Measurements from ENCODE around the gene MRPL36.

MRPL36 gene

DNA sequence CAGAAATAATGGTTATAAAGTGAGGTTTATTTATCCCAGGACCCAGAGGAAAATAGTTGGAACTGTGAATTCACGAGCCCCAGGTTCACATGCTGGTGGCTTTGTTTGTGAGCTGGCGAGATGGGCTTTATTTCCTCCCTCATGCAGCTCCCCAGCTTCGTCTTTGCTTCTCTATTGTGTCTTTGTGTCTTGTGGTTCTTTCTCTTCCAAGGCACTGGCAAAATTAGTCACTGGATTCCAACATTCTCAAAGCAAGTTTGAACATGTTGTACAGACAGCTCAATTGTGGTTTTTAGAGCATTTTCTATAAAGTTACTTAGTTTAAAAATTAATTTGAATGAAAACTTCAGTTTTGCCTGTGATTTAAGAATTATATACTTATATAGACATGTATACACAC, 8.8 kb upstream of the MRPL36 start:
- Histone ChIP-seq H3K4me1 (ENCODE audit: control insufficient read depth in 1 of 2, insufficient read depth in 1 of 2, low read depth in 1 of 2, low read length in 1 of 2) (no peaks in the 10 kb centered on the region), H3K27me3 (no peaks in the 10 kb centered on the region), H3K36me3 (peaks cover 84% of the 10 kb centered on the region), H3K27ac (no peak overlapping the region), H3K4me3 (ENCODE audit: low read depth in 1 of 2, low read length in 1 of 2) (no peak overlapping the region), H3K9me3 (no peaks in the 10 kb centered on the region)
- TF ChIP-seq, protein P1, sequence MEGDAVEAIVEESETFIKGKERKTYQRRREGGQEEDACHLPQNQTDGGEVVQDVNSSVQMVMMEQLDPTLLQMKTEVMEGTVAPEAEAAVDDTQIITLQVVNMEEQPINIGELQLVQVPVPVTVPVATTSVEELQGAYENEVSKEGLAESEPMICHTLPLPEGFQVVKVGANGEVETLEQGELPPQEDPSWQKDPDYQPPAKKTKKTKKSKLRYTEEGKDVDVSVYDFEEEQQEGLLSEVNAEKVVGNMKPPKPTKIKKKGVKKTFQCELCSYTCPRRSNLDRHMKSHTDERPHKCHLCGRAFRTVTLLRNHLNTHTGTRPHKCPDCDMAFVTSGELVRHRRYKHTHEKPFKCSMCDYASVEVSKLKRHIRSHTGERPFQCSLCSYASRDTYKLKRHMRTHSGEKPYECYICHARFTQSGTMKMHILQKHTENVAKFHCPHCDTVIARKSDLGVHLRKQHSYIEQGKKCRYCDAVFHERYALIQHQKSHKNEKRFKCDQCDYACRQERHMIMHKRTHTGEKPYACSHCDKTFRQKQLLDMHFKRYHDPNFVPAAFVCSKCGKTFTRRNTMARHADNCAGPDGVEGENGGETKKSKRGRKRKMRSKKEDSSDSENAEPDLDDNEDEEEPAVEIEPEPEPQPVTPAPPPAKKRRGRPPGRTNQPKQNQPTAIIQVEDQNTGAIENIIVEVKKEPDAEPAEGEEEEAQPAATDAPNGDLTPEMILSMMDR (IDR thresholded peaks at IDR 0.05): no peak

DNA sequence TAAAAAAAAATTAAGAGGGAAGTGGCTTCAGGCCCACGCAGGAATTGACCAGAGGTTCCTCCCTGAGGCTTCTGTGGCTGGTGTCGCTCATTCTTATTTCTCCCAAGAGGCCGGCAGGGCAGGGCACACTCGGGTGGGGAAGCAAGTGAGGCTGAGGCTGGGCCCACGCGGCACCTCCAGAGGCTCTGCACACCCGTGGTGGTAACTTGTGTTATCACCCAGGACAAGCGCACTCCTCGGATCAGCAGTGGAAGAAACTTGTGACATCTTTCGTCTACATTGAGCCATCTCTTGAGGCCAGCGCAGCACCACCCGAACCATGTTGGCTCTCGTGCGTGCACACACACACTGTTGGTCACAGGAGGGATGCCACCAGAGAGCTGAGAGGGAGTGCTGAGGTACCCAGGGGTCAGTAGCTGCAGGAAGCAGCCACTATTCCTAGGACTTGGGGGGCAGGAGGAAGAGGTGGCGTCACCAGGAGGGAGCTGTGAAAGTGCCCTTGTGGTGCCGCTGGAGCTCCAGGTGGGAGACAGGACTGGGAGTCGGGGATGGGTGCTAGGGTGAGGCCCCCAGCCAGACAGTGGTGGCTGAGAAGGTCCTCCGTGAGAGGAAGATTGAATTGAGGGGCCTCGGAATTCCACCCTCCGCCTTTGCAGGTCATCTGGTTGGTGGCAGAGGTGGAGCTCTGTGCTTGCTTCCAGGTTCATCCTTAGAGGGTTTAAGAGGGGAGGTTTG, 8.0 kb upstream of the MRPL36 start:
- H3K9me3 ChIP-seq: no peaks in the 10 kb centered on the region
- H3K27ac ChIP-seq: no peak overlapping the region
- TF ChIP-seq, protein P1 (IDR thresholded peaks at IDR 0.05): no peak
- H3K36me3 ChIP-seq: peaks cover 86% of the 10 kb centered on the region
- H3K27me3 ChIP-seq: no peaks in the 10 kb centered on the region
- H3K4me3 ChIP-seq (ENCODE audit: low read depth in 1 of 2, low read length in 1 of 2): no peak overlapping the region
- H3K4me1 ChIP-seq (ENCODE audit: control insufficient read depth in 1 of 2, insufficient read depth in 1 of 2, low read depth in 1 of 2, low read length in 1 of 2): no peaks in the 10 kb centered on the region

DNA sequence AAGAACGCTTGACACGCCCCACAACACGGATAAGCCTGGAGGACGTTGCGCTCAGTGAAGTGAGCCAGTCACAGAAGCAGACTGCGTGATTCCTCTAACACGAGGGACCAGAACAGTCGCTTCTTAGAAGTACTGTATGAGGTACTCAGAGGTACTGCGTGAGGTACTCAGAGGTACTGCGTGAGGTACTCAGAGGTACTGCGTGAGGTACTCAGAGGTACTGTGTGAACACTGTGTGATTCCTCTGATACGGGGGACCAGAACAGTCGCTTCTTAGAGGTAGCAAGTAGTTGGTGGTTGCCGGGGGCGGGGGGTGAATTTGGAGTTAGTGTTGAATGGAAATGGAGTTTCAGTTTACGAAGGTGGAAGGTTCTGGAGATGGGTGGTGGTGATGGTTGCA, 7.3 kb upstream of the MRPL36 start:
- H3K27me3 ChIP-seq: no peaks in the 10 kb centered on the region
- H3K4me1 ChIP-seq (ENCODE audit: control insufficient read depth in 1 of 2, insufficient read depth in 1 of 2, low read depth in 1 of 2, low read length in 1 of 2): peaks cover under 1 to 2% of the 10 kb centered on the region in 2 experiments
- no peaks in the 10 kb centered on the region for H3K9me3 ChIP-seq
- H3K36me3 ChIP-seq: peaks cover 80% of the 10 kb centered on the region
- H3K27ac ChIP-seq: no peak overlapping the region
- TF ChIP-seq, protein P1 (IDR thresholded peaks at IDR 0.05): no peak
- H3K4me3 ChIP-seq (ENCODE audit: low read depth in 1 of 2, low read length in 1 of 2): no peak overlapping the region

DNA sequence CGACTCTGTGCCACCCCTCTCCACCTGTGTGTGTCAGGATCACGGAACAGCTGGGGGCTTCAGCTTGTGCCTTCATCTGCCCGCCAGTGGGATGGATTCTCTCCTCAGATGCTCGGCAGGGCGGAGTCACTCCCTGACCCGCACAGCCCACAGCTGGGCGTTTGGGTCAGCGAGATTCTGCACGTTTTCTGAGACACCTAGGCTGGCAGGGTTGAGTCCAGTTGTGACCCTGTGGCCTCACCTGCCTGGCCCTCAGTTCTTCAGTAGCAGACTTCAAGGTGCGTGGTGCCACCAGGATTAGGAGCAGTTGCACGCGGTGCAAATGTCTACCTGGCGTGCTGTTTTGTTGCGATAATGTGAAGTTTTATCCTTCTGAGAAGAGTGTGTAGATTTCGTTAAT, 6.6 kb upstream of the MRPL36 start:
- Histone ChIP-seq H3K9me3 (no peaks in the 10 kb centered on the region), H3K27ac (no peak overlapping the region), H3K4me3 (ENCODE audit: low read depth in 1 of 2, low read length in 1 of 2) (no peak overlapping the region), H3K4me1 (ENCODE audit: control insufficient read depth in 1 of 2, insufficient read depth in 1 of 2, low read depth in 1 of 2, low read length in 1 of 2) (peaks cover 7% of the 10 kb centered on the region in 2 experiments), H3K36me3 (peaks cover 79% of the 10 kb centered on the region), H3K27me3 (no peaks in the 10 kb centered on the region)
- TF ChIP-seq, protein P1 (IDR thresholded peaks at IDR 0.05): no peak

DNA sequence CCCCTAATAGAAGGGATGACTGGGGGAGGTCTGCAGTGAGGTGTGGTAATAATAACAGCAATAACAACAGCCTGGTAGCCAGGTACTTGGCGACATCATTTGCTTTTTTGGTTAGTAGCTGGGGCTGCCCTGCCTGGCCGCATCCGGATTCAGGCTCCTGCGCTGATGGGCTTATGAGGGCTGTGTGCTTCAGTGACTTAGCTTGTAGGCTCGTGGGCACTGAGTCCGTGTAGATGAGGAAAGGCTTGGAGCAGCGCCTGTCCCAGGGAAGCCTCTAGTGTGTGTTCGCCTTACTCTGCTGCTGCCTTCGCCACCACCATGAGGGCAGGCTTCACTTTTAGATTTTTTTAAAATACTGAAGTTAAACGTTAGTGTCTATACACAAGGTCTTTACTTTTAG, 6.1 kb upstream of the MRPL36 start:
- Histone ChIP-seq H3K36me3 (peaks cover 75% of the 10 kb centered on the region), H3K27me3 (no peaks in the 10 kb centered on the region), H3K9me3 (no peaks in the 10 kb centered on the region), H3K27ac (no peak overlapping the region), H3K4me1 (ENCODE audit: control insufficient read depth in 1 of 2, insufficient read depth in 1 of 2, low read depth in 1 of 2, low read length in 1 of 2) (peaks cover 8 to 9% of the 10 kb centered on the region in 2 experiments), H3K4me3 (ENCODE audit: low read depth in 1 of 2, low read length in 1 of 2) (no peak overlapping the region)
- TF ChIP-seq, protein P1 (IDR thresholded peaks at IDR 0.05): no peak
